Muscle layer of colon (tissue), 2 donors: Measurements from ENCODE around the gene PDLIM7.

ENCODE experiments used
- H3K27ac ChIP-seq: one replicate; pipeline ENCODE4 v1.7.0; 2013; ENCODE audit warnings: low read depth, mild to moderate bottlenecking, low read length, moderate library complexity
- H3K27me3 ChIP-seq, 2 donors: one replicate each; pipeline ENCODE4 v1.7.0; 2013; ENCODE audit warnings: low read length in 2 of 2, mild to moderate bottlenecking in 2 of 2; ENCODE audit not compliant: insufficient read depth in 2 of 2, control insufficient read depth in 1 of 2
- H3K36me3 ChIP-seq: one replicate; pipeline ENCODE4 v1.7.0; 2013; ENCODE audit warnings: mild to moderate bottlenecking, low read length; ENCODE audit not compliant: insufficient read depth
- H3K4me1 ChIP-seq: one replicate; pipeline ENCODE4 v1.7.0; 2013; ENCODE audit warnings: mild to moderate bottlenecking, low read length; ENCODE audit not compliant: insufficient read depth
- H3K4me3 ChIP-seq, 2 donors: one replicate each; pipeline ENCODE4 v1.7.0; 2013; ENCODE audit warnings: low read length in 2 of 2, low read depth in 1 of 2, mild to moderate bottlenecking in 1 of 2, moderate library complexity in 1 of 2
- H3K9ac ChIP-seq: one replicate; pipeline ENCODE4 v1.7.0; 2013; ENCODE audit warnings: low read length
- H3K9me3 ChIP-seq: one replicate; pipeline ENCODE4 v1.7.0; 2013; ENCODE audit warnings: mild to moderate bottlenecking, low read length
- donor health status: abdominal sarcoma.
- donor health status: Adenocarcinoma of cecum.

PDLIM7 gene

DNA sequence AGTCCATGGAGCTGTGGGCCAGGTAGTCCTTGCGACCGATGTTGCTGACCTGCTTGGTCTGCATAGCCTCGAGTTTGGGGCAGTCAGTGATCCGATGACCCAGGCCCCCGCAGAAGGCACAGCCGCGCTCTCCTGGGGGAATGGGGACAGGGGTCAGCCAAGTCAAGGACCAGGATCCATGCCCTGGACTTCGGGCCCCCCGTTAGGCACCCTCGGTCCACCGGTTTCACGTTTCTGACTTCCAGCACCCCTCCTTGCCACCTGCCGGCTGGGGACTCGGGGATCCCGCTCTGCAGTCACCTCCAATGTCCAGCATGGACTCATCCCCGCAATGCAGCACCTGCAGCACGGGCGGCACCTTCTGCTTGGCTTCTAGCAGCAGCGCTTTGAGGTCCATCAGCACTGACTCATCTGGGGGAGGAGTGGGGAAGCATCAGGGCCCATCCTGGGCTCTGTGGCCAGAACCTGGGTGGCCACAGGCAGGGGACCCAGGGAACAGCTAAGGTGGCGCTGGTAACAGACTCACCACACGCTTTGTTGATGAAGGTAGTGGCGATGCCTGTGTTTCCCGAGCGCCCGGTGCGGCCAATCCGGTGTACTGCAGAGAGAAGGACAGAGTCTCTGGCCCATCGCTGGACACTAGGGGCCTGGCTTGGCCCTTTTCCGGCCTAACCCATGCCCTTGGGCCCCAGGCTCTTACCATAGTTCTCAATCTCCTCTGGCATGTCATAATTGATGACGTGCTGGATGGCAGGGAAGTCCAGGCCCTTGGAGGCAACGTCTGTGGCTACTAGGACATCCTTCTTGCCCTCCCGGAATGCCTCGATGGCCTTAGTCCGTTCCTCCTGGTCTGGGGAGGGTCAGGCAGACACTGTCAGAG, 14.6 kb upstream of the PDLIM7 start:
- H3K9ac ChIP-seq: no peak overlapping the region
- H3K4me3 ChIP-seq: no peak overlapping the region
- peaks cover 58% of the 10 kb centered on the region for H3K36me3 ChIP-seq
- H3K4me1 ChIP-seq: peaks cover 13% of the 10 kb centered on the region
- no peak overlapping the region for H3K27ac ChIP-seq
- H3K9me3 ChIP-seq: no peaks in the 10 kb centered on the region
- no peaks in the 10 kb centered on the region for H3K27me3 ChIP-seq

GRCh38 chr5:177511181-177511580, 13.8 kb upstream of the PDLIM7 start:
- H3K9me3 ChIP-seq: no peaks in the 10 kb centered on the region
- H3K4me1 ChIP-seq: peaks cover 11% of the 10 kb centered on the region
- no peak overlapping the region for H3K27ac ChIP-seq
- H3K36me3 ChIP-seq: peaks cover 58% of the 10 kb centered on the region
- no peak overlapping the region for H3K9ac ChIP-seq
- no peaks in the 10 kb centered on the region for H3K27me3 ChIP-seq
- H3K4me3 ChIP-seq: no peak overlapping the region

DNA sequence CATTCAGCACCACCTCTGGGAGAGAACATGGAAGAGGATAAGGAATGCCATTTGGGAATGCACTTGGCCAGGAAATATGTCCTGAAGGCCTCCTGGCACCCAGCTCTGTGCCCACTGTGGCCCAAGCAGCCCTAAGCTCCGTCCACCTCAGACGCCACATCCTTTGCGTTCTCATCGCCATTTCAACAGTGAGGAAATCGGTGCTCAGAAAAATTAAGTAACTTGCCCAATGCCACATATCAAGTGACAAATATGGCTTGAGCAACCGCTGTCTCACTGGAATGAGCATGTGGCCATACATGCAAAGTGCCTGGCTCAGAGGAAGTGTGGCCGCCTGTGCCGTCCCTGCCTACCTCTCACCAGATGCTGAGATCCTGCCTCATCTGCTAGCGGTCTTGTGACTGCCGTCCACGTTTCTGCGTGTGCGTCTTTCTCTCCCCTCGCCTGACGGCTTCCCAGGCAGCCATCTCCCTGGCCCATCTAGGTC, 13.2 kb upstream of the PDLIM7 start:
- Histone ChIP-seq H3K36me3 (peaks cover 56% of the 10 kb centered on the region), H3K4me3 (no peak overlapping the region), H3K27ac (no peak overlapping the region), H3K9me3 (no peaks in the 10 kb centered on the region), H3K4me1 (peaks cover 5% of the 10 kb centered on the region), H3K9ac (no peak overlapping the region), H3K27me3 (no peaks in the 10 kb centered on the region)

- Histone ChIP-seq H3K9me3 (no peaks in the 10 kb centered on the region), H3K27ac (no peak overlapping the region), H3K4me3 (no peak overlapping the region), H3K4me1 (no peaks in the 10 kb centered on the region), H3K36me3 (peaks cover 51% of the 10 kb centered on the region), H3K9ac (no peak overlapping the region), H3K27me3 (no peaks in the 10 kb centered on the region)
Observed at GRCh38 chr5:177509991-177510566, 12.7 kb upstream of the PDLIM7 start.

DNA sequence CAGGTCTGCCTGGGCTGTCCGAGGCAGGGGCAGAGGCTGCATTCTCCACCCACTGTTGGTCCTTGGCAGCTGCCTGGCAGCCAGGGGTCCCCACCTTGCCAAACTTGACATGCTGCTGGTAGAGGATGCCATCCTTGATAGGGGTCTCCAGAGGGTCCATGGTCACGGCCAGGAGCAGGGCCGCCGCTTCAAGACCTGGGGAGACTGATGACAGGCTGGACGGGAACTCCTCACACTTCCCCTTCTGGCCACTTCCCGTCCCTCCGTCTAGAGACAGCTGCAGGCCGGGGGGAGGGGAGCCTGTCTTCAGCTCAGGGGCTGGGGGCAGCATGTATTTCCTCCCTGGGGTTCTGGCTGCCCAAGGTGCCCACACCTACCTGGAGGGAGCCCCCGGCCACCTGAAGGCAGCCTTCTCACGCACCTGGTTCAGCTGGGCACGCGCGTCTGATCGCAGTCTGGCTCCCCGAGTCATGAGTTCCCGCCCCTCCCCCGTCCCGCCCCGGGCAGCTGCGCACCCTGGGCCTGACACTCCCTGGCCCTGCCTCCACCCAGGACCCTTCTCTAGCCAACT, 12.1 kb upstream of the PDLIM7 start, which contains the start of gene DOK3:
DOK3 (minus strand) TSS at position 446 of the 571 bp plus-strand sequence; CDS start at position 160, 286 bp downstream.
- Histone ChIP-seq H3K9me3 (no peaks in the 10 kb centered on the region), H3K27me3 (no peaks in the 10 kb centered on the region), H3K36me3 (peaks cover 45% of the 10 kb centered on the region), H3K4me1 (no peaks in the 10 kb centered on the region), H3K4me3 (peak within 1 kb of the TSS in 1 of 2 donors; percentile 32), H3K9ac (no peak within 1 kb of the TSS), H3K27ac (no peak within 1 kb of the TSS)

- Histone ChIP-seq H3K4me3 (peak overlapping the region in 1 of 2 donors; percentile 32), H3K27ac (no peak overlapping the region), H3K36me3 (peaks cover 38% of the 10 kb centered on the region), H3K9me3 (no peaks in the 10 kb centered on the region), H3K9ac (no peak overlapping the region), H3K27me3 (no peaks in the 10 kb centered on the region), H3K4me1 (no peaks in the 10 kb centered on the region)
Observed at GRCh38 chr5:177508837-177509236, 11.4 kb upstream of the PDLIM7 start.

GRCh38 chr5:177508221-177508611, 10.8 kb upstream of the PDLIM7 start:
- Histone ChIP-seq H3K36me3 (peaks cover 33% of the 10 kb centered on the region), H3K27ac (no peak overlapping the region), H3K4me1 (no peaks in the 10 kb centered on the region), H3K9ac (no peak overlapping the region), H3K27me3 (no peaks in the 10 kb centered on the region), H3K9me3 (no peaks in the 10 kb centered on the region), H3K4me3 (no peak overlapping the region)

DNA sequence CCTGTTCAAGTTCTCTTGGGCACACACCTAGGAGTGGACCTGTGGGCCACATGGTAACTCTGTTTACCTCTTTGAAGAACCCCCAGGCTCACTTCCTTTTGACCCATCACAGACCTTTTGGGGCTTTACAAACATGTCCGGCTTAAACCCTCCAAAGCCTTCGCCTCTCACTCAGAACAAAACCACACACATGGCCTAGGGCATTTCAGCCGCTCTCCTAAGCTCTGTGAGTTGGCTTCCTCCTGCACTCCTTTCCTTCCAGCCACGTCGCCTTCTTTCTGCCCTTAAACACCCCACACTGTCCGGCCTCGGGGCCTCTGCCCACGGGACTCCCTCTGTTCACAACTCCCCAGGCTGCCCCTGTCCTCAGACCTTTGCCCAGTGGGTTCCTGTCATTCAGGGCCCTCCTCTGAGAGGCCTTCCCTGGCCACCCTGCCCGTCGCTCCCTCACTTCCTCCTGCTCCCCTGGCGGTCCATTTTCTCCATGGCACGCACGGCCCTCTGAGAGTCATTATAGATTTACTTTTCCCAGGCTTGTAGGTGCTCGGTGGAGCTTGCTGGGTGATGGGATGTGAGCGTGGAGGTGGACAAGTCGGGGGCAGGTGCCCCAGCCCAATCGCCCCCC, 10.3 kb upstream of the PDLIM7 start:
- no peaks in the 10 kb centered on the region for H3K9me3 ChIP-seq
- no peaks in the 10 kb centered on the region for H3K27me3 ChIP-seq
- H3K36me3 ChIP-seq: peaks cover 28% of the 10 kb centered on the region
- no peak overlapping the region for H3K27ac ChIP-seq
- H3K9ac ChIP-seq: no peak overlapping the region
- H3K4me1 ChIP-seq: no peaks in the 10 kb centered on the region
- H3K4me3 ChIP-seq: no peak overlapping the region

- Histone ChIP-seq H3K9me3 (no peaks in the 10 kb centered on the region), H3K9ac (no peak overlapping the region), H3K27ac (no peak overlapping the region), H3K27me3 (no peaks in the 10 kb centered on the region), H3K4me3 (no peak overlapping the region), H3K36me3 (peaks cover 22% of the 10 kb centered on the region), H3K4me1 (no peaks in the 10 kb centered on the region)
Observed at GRCh38 chr5:177507165-177507564, 9.8 kb upstream of the PDLIM7 start.

GRCh38 chr5:177505075-177505474, 7.7 kb upstream of the PDLIM7 start:
- Histone ChIP-seq H3K9ac (no peak overlapping the region), H3K27ac (no peak overlapping the region), H3K9me3 (no peaks in the 10 kb centered on the region), H3K4me1 (peaks cover 9% of the 10 kb centered on the region), H3K27me3 (no peaks in the 10 kb centered on the region), H3K4me3 (no peak overlapping the region), H3K36me3 (peaks cover 2% of the 10 kb centered on the region)
